Prostate gland (tissue), 2 donors: Measurements from ENCODE around the gene RCC2. TPM values are rescaled to one million over a fixed set of nuclear protein-coding genes. Genes with fewer than 3 reads are reported as not detected.

Source experiments
- DNase-seq: peaks from one replicate; pipeline ENCODE4 v3.0.0-alpha.2; 2019; ENCODE audit warnings: low spot score
- H3K27ac ChIP-seq, 2 donors: fragments of 200-600 bp; sonication (generic); 2 replicates each; pipeline ENCODE4 v1.5.1; 2017 to 2019
- H3K27me3 ChIP-seq: fragments of 200-600 bp; sonication (generic); replicated peaks from 2 replicates; pipeline ENCODE4 v1.5.1; 2019; ENCODE audit not compliant: insufficient read depth
- H3K36me3 ChIP-seq, 2 donors: fragments of 200-600 bp; sonication (generic); 1 replicate in 1 of 2; 2 replicates in 1 of 2; pipeline versions ENCODE4 v1.5.1 to v1.8.1; 2017 to 2019
- H3K4me1 ChIP-seq: fragments of 200-600 bp; sonication (generic); replicated peaks from 2 replicates; pipeline ENCODE4 v1.5.1; 2019
- H3K4me3 ChIP-seq, 2 donors: fragments of 200-600 bp; sonication (generic); 2 replicates each; pipeline ENCODE4 v1.5.1; 2017 to 2019
- H3K9me3 ChIP-seq: fragments of 200-600 bp; sonication (generic); 2 replicates; pipeline ENCODE4 v1.5.1; 2017
- POLR2A ChIP-seq: fragments of 450-650 bp; IDR thresholded peaks from one replicate; pipeline ENCODE4 v1.6.1; 2016; ENCODE audit warnings: antibody characterized with exemption, mild to moderate bottlenecking
- POLR2AphosphoS5 ChIP-seq: sonication (generic); formaldehyde crosslinking; IDR thresholded peaks from one replicate; pipeline ENCODE4 v1.6.1; 2017; ENCODE audit warnings: antibody characterized with exemption
- WGBS: methylation state at CpG from one replicate; pipeline ENCODE4 v1.1.5; 2018; 5-methylcytosine and 5-hydroxymethylcytosine counted together
- intact Hi-C: fragments of 100-400 bp; cut with DNase I; formaldehyde crosslinking; loops from one replicate; pipeline ENCODE4 v1.14.2; 2022
- total RNA-seq, 2 donors: library from RNA; depleted of rRNA; stranded (reverse); fragments of >200 nt; gene quantifications; one replicate each; pipeline ENCODE4 v1.1.0, GENCODE V29; 2016
- TF ChIP-seq, protein P1 (sequence below), 4 experiments: fragments of 200-600 bp in 2 of 4; fragments of 450-650 bp in 2 of 4; sonication (generic) in 2 of 4; IDR thresholded peaks; 1 replicate in 3 of 4; 2 replicates in 1 of 4; pipeline ENCODE4 v1.5.1; 2016 to 2019; ENCODE audit warnings: antibody characterized with exemption in 4 of 4, mild to moderate bottlenecking in 2 of 4, moderate library complexity in 2 of 4

RCC2 gene
- total RNA-seq, 2 donors from 2014 or later: 42.6 to 65.4 TPM

DNA sequence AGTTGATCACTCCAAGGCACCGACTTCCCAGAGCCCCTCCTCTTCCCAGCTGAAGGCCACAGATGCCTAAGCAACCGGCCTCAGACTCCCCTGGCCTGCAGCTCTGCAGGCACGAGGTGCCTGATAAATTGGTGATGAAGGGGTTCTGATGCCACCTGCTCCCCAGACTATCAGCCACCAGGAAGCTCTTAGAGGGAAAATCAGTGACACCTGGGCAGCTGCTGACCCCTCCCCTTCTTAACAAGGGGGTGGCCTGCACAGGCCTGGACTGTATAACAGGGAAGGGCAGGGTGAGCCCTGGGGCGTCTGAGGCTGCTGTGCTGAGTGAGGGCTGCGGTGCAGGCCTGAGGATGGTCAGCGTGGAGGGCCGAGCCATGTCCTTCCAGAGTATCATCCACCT lies 67.6 kb downstream of the RCC2 start, which contains the start of gene PADI6:
TSS of gene PADI6 (plus strand) at position 301 of the 400 bp plus-strand sequence. CDS start at position 351, 50 bp downstream.
- H3K4me3 ChIP-seq: no peak within 1 kb of the TSS
- no peak for DNase-seq
- no peaks in the 10 kb centered on the region for H3K36me3 ChIP-seq
- TF ChIP-seq POLR2A: no peak
- TF ChIP-seq, protein P1, sequence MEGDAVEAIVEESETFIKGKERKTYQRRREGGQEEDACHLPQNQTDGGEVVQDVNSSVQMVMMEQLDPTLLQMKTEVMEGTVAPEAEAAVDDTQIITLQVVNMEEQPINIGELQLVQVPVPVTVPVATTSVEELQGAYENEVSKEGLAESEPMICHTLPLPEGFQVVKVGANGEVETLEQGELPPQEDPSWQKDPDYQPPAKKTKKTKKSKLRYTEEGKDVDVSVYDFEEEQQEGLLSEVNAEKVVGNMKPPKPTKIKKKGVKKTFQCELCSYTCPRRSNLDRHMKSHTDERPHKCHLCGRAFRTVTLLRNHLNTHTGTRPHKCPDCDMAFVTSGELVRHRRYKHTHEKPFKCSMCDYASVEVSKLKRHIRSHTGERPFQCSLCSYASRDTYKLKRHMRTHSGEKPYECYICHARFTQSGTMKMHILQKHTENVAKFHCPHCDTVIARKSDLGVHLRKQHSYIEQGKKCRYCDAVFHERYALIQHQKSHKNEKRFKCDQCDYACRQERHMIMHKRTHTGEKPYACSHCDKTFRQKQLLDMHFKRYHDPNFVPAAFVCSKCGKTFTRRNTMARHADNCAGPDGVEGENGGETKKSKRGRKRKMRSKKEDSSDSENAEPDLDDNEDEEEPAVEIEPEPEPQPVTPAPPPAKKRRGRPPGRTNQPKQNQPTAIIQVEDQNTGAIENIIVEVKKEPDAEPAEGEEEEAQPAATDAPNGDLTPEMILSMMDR (IDR thresholded peaks at IDR 0.05): no peak
- no peak for TF ChIP-seq POLR2AphosphoS5
- WGBS: 63% methylated on average over 7 of the region's 7 CpGs
- no peaks in the 10 kb centered on the region for H3K9me3 ChIP-seq
- no peak within 1 kb of the TSS for H3K27ac ChIP-seq
- H3K4me1 ChIP-seq: no peaks in the 10 kb centered on the region
- H3K27me3 ChIP-seq: no peaks in the 10 kb centered on the region
- intact Hi-C loops: no loop called here

DNA sequence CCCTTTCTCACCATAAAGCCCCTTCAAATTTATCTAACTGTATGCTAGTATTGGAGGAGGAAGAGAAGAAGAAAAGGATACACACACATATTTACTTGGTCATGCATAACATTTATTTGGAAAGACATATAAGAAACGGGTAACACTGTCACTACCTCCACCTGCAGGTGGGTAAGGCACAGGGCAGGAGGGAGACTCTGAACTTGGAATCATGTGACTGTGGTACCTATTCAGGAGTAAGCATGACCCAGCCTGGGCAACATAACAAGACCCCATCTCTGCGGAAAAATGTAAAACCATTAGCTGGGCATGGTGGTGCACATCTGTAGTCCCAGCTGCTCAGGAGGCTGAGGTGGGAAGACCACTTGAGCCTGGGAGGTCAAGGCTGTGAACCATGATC lies 68.9 kb downstream of the RCC2 start:
- DNase-seq: no peak
- H3K4me1 ChIP-seq: no peaks in the 10 kb centered on the region
- H3K9me3 ChIP-seq: no peaks in the 10 kb centered on the region
- H3K27ac ChIP-seq: no peak overlapping the region
- intact Hi-C loops: no loop called here
- H3K36me3 ChIP-seq: no peaks in the 10 kb centered on the region
- WGBS: 48% methylated on average over 2 of the region's 2 CpGs
- H3K4me3 ChIP-seq: no peak overlapping the region
- TF ChIP-seq POLR2AphosphoS5 (no peak), POLR2A (no peak)
- TF ChIP-seq, protein P1 (IDR thresholded peaks at IDR 0.05): peak in 1 of 4 experiments; percentile 36
- H3K27me3 ChIP-seq: no peaks in the 10 kb centered on the region

DNA sequence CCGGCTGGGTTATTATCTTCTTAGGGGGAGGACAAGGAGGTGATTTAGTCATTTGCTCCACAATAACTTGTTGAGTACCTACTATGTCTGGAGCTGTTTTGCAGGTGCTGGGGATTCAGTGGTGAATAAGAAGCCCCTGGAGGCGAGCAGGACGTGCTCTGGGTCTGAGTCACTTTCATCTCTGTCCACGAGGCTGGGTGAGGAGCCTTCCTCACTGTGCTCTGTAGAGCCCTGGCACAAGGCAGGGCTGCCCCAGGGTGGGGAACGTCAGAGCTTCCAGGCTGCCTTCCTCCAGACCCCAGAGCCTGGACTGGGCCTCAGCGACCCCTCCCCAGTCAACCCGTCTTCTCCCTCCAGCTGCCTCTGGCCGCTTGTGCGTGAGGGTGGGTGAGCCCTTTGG lies 70.0 kb downstream of the RCC2 start:
- Histone ChIP-seq H3K4me3 (no peak overlapping the region), H3K36me3 (no peaks in the 10 kb centered on the region), H3K27me3 (no peaks in the 10 kb centered on the region), H3K4me1 (no peaks in the 10 kb centered on the region), H3K9me3 (no peaks in the 10 kb centered on the region), H3K27ac (no peak overlapping the region)
- WGBS: 58% methylated on average over 9 of the region's 9 CpGs
- TF ChIP-seq POLR2A: no peak
- TF ChIP-seq POLR2AphosphoS5: no peak
- TF ChIP-seq, protein P1 (IDR thresholded peaks at IDR 0.05): no peak
- no peak for DNase-seq
- intact Hi-C loops: no loop called here

DNA sequence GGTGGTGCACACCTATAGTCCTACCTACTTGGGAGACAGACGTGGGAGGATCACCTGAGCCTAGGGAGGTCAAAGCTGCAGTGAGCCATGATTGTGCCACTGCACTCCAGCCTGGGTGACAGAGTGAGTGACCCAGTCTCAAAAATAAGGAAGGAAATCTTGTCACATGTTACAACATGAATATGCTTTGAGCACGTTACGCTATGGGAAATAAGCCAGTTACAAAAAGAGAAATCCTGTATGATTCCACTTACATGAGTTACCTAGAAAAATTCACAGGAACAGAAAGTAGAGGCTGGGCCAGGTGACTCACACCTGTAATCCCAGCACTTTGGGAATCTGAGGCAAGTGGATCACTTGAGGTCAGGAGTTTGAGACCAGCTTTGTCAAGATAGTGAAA lies 74.2 kb downstream of the RCC2 start:
- no peak for TF ChIP-seq POLR2A
- TF ChIP-seq, protein P1 (IDR thresholded peaks at IDR 0.05): no peak
- no peak for TF ChIP-seq POLR2AphosphoS5
- Histone ChIP-seq H3K4me1 (no peaks in the 10 kb centered on the region), H3K27ac (no peak overlapping the region), H3K36me3 (no peaks in the 10 kb centered on the region), H3K27me3 (no peaks in the 10 kb centered on the region), H3K9me3 (no peaks in the 10 kb centered on the region), H3K4me3 (no peak overlapping the region)
- intact Hi-C loops: no loop called here
- 60% methylated on average over 3 of the region's 3 CpGs for WGBS
- DNase-seq: no peak

DNA sequence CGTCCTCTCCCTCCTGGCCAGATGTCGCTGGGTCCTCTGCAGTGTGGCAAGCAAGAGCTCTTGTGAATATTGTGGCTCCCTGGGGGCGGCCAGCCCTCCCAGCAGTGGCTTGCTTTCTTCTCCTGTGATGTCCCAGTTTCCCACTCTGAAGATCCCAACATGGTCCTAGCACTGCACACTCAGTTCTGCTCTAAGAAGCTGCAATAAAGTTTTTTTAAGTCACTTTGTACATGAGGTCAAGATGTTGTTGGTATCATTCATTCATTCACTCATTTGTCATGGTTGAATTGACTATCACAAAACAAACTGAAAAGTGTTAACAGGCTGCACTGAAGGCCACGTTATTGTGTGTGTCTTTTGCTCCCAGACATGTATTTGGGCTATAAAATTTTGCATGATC lies 75.7 kb downstream of the RCC2 start:
- Histone ChIP-seq H3K4me1 (no peaks in the 10 kb centered on the region), H3K36me3 (no peaks in the 10 kb centered on the region), H3K4me3 (no peak overlapping the region), H3K27ac (no peak overlapping the region), H3K9me3 (no peaks in the 10 kb centered on the region), H3K27me3 (no peaks in the 10 kb centered on the region)
- no peak for DNase-seq
- intact Hi-C loops: no loop called here
- 67% methylated on average over 4 of the region's 4 CpGs for WGBS
- TF ChIP-seq, protein P1 (IDR thresholded peaks at IDR 0.05): no peak
- no peak for TF ChIP-seq POLR2A
- TF ChIP-seq POLR2AphosphoS5: no peak
